A549 (cell line): Measurements from ENCODE around the gene DLX4. TPM values are rescaled to one million over a fixed set of nuclear protein-coding genes. Genes with fewer than 3 reads are reported as not detected.

Experiments used
- ATAC-seq, 2 experiments: fragments of 200-7000 bp in 1 of 2; fragments of >200 bp in 1 of 2; cut with Nextera tagmentation in 1 of 2; cut with Tn5 transposase in 1 of 2; 3 replicates each; pipeline versions ENCODE4 v1.8.0 to v1.9.1; 2018 to 2020; ENCODE audit warnings: mild to moderate bottlenecking in 1 of 2, moderate library complexity in 1 of 2
- CTCF ChIA-PET: fragments of 300-600 bp; sonication (Branson Sonifier 250); formaldehyde crosslinking; extraction: SDS; loops from one replicate; lab custom pipeline; 2021; ENCODE audit warnings: antibody characterized with exemption, inconsistent platforms; lab: Yijun Ruan, JAX
- POLR2A ChIA-PET: fragments of 350-600 bp; formaldehyde crosslinking; extraction: SDS; loops from one replicate; lab custom pipeline; 2021; ENCODE audit warnings: antibody characterized with exemption, inconsistent platforms; lab: Yijun Ruan, JAX
- DNase-seq, 2 experiments: peaks; one replicate each; pipeline versions ENCODE4 v3.0.0 to v3.0.0-alpha.2; 2011 to 2016; ENCODE audit warnings: low read depth in 1 of 2, low spot score in 1 of 2
- FAIRE-seq: peaks from 2 replicates; lab custom pipeline; 2011; peaks lifted over from hg19 to GRCh38; lab: Jason Lieb, UNC
- H3K27ac ChIP-seq, 2 experiments: fragments of >200 bp; sonication (Bioruptor Twin); formaldehyde crosslinking; 3 replicates each; pipeline ENCODE4 v1.5.1; 2016 to 2017
- H3K4me1 ChIP-seq: fragments of >200 bp; sonication (Bioruptor Twin); formaldehyde crosslinking; 3 replicates; pipeline ENCODE4 v1.6.1; 2016
- H3K4me2 ChIP-seq: fragments of >200 bp; sonication (Bioruptor Twin); formaldehyde crosslinking; 3 replicates; pipeline ENCODE4 v1.6.1; 2016
- H3K4me3 ChIP-seq: fragments of >200 bp; sonication (Bioruptor Twin); formaldehyde crosslinking; 3 replicates; pipeline ENCODE4 v1.5.1; 2016
- H3K9me3 ChIP-seq: fragments of >200 bp; sonication (Bioruptor Twin); formaldehyde crosslinking; 3 replicates; pipeline ENCODE4 v1.6.1; 2016
- BHLHE40 ChIP-seq: IDR thresholded peaks from 2 replicates; pipeline ENCODE4 v1.6.1; 2012; ENCODE audit warnings: low read depth, low read length, inconsistent platforms
- CBX2 ChIP-seq: fragments of 200-600 bp; sonication (generic); IDR thresholded peaks from 2 replicates; pipeline ENCODE4 v1.6.1; 2016; ENCODE audit warnings: low read depth, mild to moderate bottlenecking, borderline replicate concordance
- CBX8 ChIP-seq: fragments of 200-600 bp; sonication (generic); IDR thresholded peaks from 2 replicates; pipeline ENCODE4 v1.6.1; 2016
- CHD2 ChIP-seq: fragments of 150-350 bp; IDR thresholded peaks from 2 replicates; pipeline ENCODE4 v1.6.1; 2014; ENCODE audit warnings: low read length; ENCODE audit not compliant: partially characterized antibody
- E2F6 ChIP-seq: IDR thresholded peaks from 2 replicates; pipeline ENCODE4 v1.6.1; 2012; ENCODE audit warnings: low read depth, borderline replicate concordance
- EHF ChIP-seq: fragments of 250-450 bp; sonication (Bioruptor Pico); IDR thresholded peaks from 2 replicates; pipeline ENCODE4 v1.5.0; 2020; ENCODE audit warnings: mild to moderate bottlenecking
- EHMT2 ChIP-seq: fragments of 200-600 bp; sonication (generic); IDR thresholded peaks from 2 replicates; pipeline ENCODE4 v1.6.1; 2016; ENCODE audit warnings: antibody characterized with exemption, low read depth, mild to moderate bottlenecking, moderate library complexity
- ELK1 ChIP-seq: fragments of 150-350 bp; IDR thresholded peaks from 2 replicates; pipeline ENCODE4 v1.6.1; 2014; ENCODE audit warnings: low read depth, mild to moderate bottlenecking, low read length
- ESRRA ChIP-seq: fragments of 150-350 bp; IDR thresholded peaks from 2 replicates; pipeline ENCODE4 v1.6.1; 2014; ENCODE audit warnings: mild to moderate bottlenecking, low read length, borderline replicate concordance
- GATA3 ChIP-seq: IDR thresholded peaks from 2 replicates; pipeline ENCODE4 v1.6.1; 2012; ENCODE audit warnings: borderline replicate concordance
- HOXB5 ChIP-seq: fragments of 250-450 bp; sonication (Bioruptor Pico); IDR thresholded peaks from 2 replicates; pipeline ENCODE4 v1.5.0; 2020; ENCODE audit warnings: mild to moderate bottlenecking, moderate library complexity
- JUN ChIP-seq, 2 experiments: fragments of >200 bp; sonication (Bioruptor Twin); formaldehyde crosslinking; IDR thresholded peaks; 2 replicates in 1 of 2; 3 replicates in 1 of 2; pipeline ENCODE4 v1.6.1; 2016 to 2017
- JUNB ChIP-seq: fragments of >200 bp; sonication (Bioruptor Twin); formaldehyde crosslinking; IDR thresholded peaks from 2 replicates; pipeline ENCODE4 v1.6.1; 2016
- KDM1A ChIP-seq: fragments of 200-600 bp; sonication (generic); IDR thresholded peaks from 2 replicates; pipeline ENCODE4 v1.6.1; 2016; ENCODE audit warnings: low read depth, mild to moderate bottlenecking
- KDM5A ChIP-seq: fragments of 200-600 bp; sonication (generic); IDR thresholded peaks from 2 replicates; pipeline ENCODE4 v1.6.1; 2016; ENCODE audit warnings: antibody characterized with exemption, mild to moderate bottlenecking
- MAFK ChIP-seq: fragments of 450-650 bp; IDR thresholded peaks from 2 replicates; pipeline ENCODE4 v1.6.1; 2014; ENCODE audit not compliant: partially characterized antibody
- NFE2L2 ChIP-seq: fragments of 150-350 bp; conservative IDR thresholded peaks from 2 replicates; pipeline ENCODE4 v1.6.1; 2014; ENCODE audit warnings: low read length
- NPAS2 ChIP-seq: fragments of 250-450 bp; sonication (Bioruptor Pico); IDR thresholded peaks from 2 replicates; pipeline ENCODE4 v1.8.0; 2022; ENCODE audit warnings: mild to moderate bottlenecking, moderate library complexity, borderline replicate concordance
- PHF8 ChIP-seq: fragments of 200-600 bp; sonication (generic); IDR thresholded peaks from 2 replicates; pipeline ENCODE4 v1.6.1; 2016; ENCODE audit warnings: low read depth, mild to moderate bottlenecking, antibody characterized with exemption, moderate library complexity, borderline replicate concordance
- POLR2A ChIP-seq: IDR thresholded peaks from 2 replicates; pipeline ENCODE4 v1.6.1; 2012; ENCODE audit warnings: mild to moderate bottlenecking, low read length
- REST ChIP-seq: fragments of 200-600 bp; sonication (generic); IDR thresholded peaks from 2 replicates; pipeline ENCODE4 v1.6.1; 2016; ENCODE audit warnings: antibody characterized with exemption, mild to moderate bottlenecking, moderate library complexity
- RNF2 ChIP-seq: fragments of 200-600 bp; sonication (generic); IDR thresholded peaks from 2 replicates; pipeline ENCODE4 v1.6.1; 2016; ENCODE audit warnings: low read depth, mild to moderate bottlenecking, antibody characterized with exemption, moderate library complexity, borderline replicate concordance
- TP53 ChIP-seq: fragments of 250-450 bp; sonication (Bioruptor Pico); IDR thresholded peaks from 2 replicates; pipeline ENCODE4 v1.5.0; 2021; ENCODE audit warnings: mild to moderate bottlenecking, moderate library complexity
- ZFP36 ChIP-seq: fragments of 450-650 bp; IDR thresholded peaks from 2 replicates; pipeline ENCODE4 v1.6.1; 2014; ENCODE audit warnings: borderline replicate concordance; ENCODE audit not compliant: partially characterized antibody
- ZNF302 ChIP-seq: fragments of 250-450 bp; sonication (Bioruptor Pico); IDR thresholded peaks from 2 replicates; pipeline ENCODE4 v1.9.0; 2021; ENCODE audit warnings: inconsistent platforms, mild to moderate bottlenecking, moderate library complexity
- ZSCAN20 ChIP-seq: fragments of 250-450 bp; sonication (Bioruptor Pico); IDR thresholded peaks from 2 replicates; pipeline ENCODE4 v1.8.0; 2022; ENCODE audit warnings: mild to moderate bottlenecking, moderate library complexity
- WGBS: methylation state at CpG from one replicate; pipeline ENCODE4 v1.1.6; 2017; ENCODE audit errors: missing lambda C conversion rate; 5-methylcytosine and 5-hydroxymethylcytosine counted together
- polyA plus RNA-seq, 4 experiments: library from polyadenylated mRNA; depleted of rRNA in 3 of 4; stranded (reverse); fragments of >200 nt; fragmentation: RNase III in 1 of 4; extraction: RNeasy Plus Mini Kit Qiagen cat#74134 plus additional on column Dnase treatment in 1 of 4; gene quantifications; 2 replicates in 3 of 4; 3 replicates in 1 of 4; pipeline ENCODE4 v1.2.3, GENCODE V29; 2011 to 2017

DLX4 gene
- polyA plus RNA-seq, 2 of the 4 experiments (the other 2 are of a cell fraction), result 2.9 to 4.1 TPM

- TF ChIP-seq ESRRA (no peak), EHMT2 (no peak), GATA3 (no peak), HOXB5 (CRISPR knock-in tag) (no peak), ELK1 (no peak)
Measured at GRCh38 chr17:49993423-49994060, 24.6 kb downstream of the DLX4 start (continued).

- POLR2A ChIA-PET, result no interaction called here
- CTCF ChIA-PET, result interaction anchor here (0.8 to 82.2 kb wide), 17 partner anchors 13 to 437 kb away, joined by 3 to 2613 read pairs (median 54); partner anchors contain the start of genes DLX4, SLC35B1 and TAC4
- DNase-seq, result no peak
- H3K4me2 ChIP-seq, result peak overlapping the region; percentile 78
- FAIRE-seq, result no peak
- no peaks in the 10 kb centered on the region for H3K9me3 ChIP-seq
- no peak for TF ChIP-seq BHLHE40
- no peak for TF ChIP-seq JUNB
- no peak for TF ChIP-seq EHMT2
- TF ChIP-seq PHF8, result no peak
- TF ChIP-seq KDM1A, result no peak
- TF ChIP-seq MAFK, result peak; percentile 11
- TF ChIP-seq ZNF302, result no peak
- TF ChIP-seq CBX2, result no peak
- WGBS, result 55% methylated on average over 44 of the region's 50 CpGs
- ATAC-seq, result no peak
- H3K4me3 ChIP-seq, result peak overlapping the region; percentile 37; the same call in 2 of the 3 replicates
- H3K27ac ChIP-seq, result peak overlapping the region in 1 of 2 experiments; percentile 19; a peak in 1 of 6 replicates
- peaks cover 29% of the 10 kb centered on the region for H3K4me1 ChIP-seq
Measured at GRCh38 chr17:49994085-49995054, 25.4 kb downstream of the DLX4 start.

- FAIRE-seq (no peak), ATAC-seq (peak; percentile 12 to 55; a peak in 4 of 6 replicates), DNase-seq (peak; percentile 68 to 72)
- CTCF ChIA-PET, result interaction anchor here (0.7 to 82.2 kb wide), 28 partner anchors 14 to 438 kb away, joined by 3 to 2613 read pairs (median 28); partner anchors contain the start of genes DLX4, NXPH3, PDK2 and TAC4
- H3K4me3 ChIP-seq, result peak within 1 kb of the TSS; percentile 37; the same call in 2 of the 3 replicates
- peak within 1 kb of the TSS; percentile 78 for H3K4me2 ChIP-seq
- POLR2A ChIA-PET, result no interaction called here
- no peaks in the 10 kb centered on the region for H3K9me3 ChIP-seq
- 6% methylated on average over 26 of the region's 29 CpGs for WGBS
- H3K4me1 ChIP-seq, result peaks cover 29% of the 10 kb centered on the region
- TF ChIP-seq NPAS2 (CRISPR knock-in tag) (no peak), PHF8 (no peak), EHF (CRISPR knock-in tag) (no peak), RNF2 (no peak), ELK1 (no peak), ZSCAN20 (CRISPR knock-in tag) (no peak), E2F6 (no peak), NFE2L2 (no peak), CBX2 (no peak), JUN (IDR thresholded peaks at IDR 0.05) (no peak), CBX8 (no peak), KDM5A (no peak), TP53 (CRISPR knock-in tag) (no peak), POLR2A (no peak), CHD2 (no peak), ZFP36 (no peak), REST (no peak)
- peak within 1 kb of the TSS in 1 of 2 experiments; percentile 19; a peak in 1 of 6 replicates for H3K27ac ChIP-seq
Measured at GRCh38 chr17:49995055-49995738, 26.2 kb downstream of the DLX4 start, which contains the start of gene DLX3. TSS of gene DLX3 (minus strand) at chr17:49995224. CDS start at chr17:49994998, 226 bp downstream.
